ENCODE results near the gene DMD. TPM values are rescaled to one million over a fixed set of nuclear protein-coding genes. Genes with fewer than 3 reads are reported as not detected.

DMD gene
- total RNA-seq, 2 donors from 2014 or later: 19.6 to 24.9 TPM

- no peaks in the 10 kb centered on the region for H3K4me1 ChIP-seq (ENCODE audit: control insufficient read depth, insufficient read depth, low read length)
- no peaks in the 10 kb centered on the region for H3K27me3 ChIP-seq (ENCODE audit: control insufficient read depth, insufficient read depth, low read length, poor library complexity, severe bottlenecking)
- no peaks in the 10 kb centered on the region for H3K36me3 ChIP-seq (ENCODE audit: control insufficient read depth, insufficient read depth, low read length)
- H3K4me3 ChIP-seq (ENCODE audit: low read length): no peak overlapping the region
- no peaks in the 10 kb centered on the region for H3K27me3 Mint-ChIP-seq (ENCODE audit: insufficient read depth)
- H3K27ac Mint-ChIP-seq: no peak overlapping the region
- H3K9me3 Mint-ChIP-seq: peaks cover 46% of the 10 kb centered on the region
- H3K9ac ChIP-seq (ENCODE audit: extremely low read depth, low read length, poor library complexity, severe bottlenecking): no peak overlapping the region
- no peak for DNase-seq
- TF ChIP-seq CTCF (conservative IDR thresholded peaks at IDR 0.05): no peak
- H3K4me1 Mint-ChIP-seq: no peaks in the 10 kb centered on the region
- no peaks in the 10 kb centered on the region for H3K36me3 Mint-ChIP-seq (ENCODE audit: low read depth)
- H3K9me3 ChIP-seq (ENCODE audit: control insufficient read depth, low read length): no peaks in the 10 kb centered on the region
- no peak overlapping the region for H3K27ac ChIP-seq (ENCODE audit: low read depth, low read length)
- WGBS, 2 experiments (ENCODE audit: insufficient coverage in 1 of 2, insufficient read length in 1 of 2): 90% methylated on average over 3 of the region's 4 CpGs; no CpG with 5 or more reads in 1 of the 2 experiments
- H3K4me3 Mint-ChIP-seq: no peak overlapping the region
Observed at GRCh38 chrX:31464306-31464915, 1746.9 kb downstream of the DMD start.

GRCh38 chrX:31461266-31461665 is 1750.1 kb downstream of the DMD start:
- no peaks in the 10 kb centered on the region for H3K9me3 ChIP-seq (ENCODE audit: control insufficient read depth, low read length)
- no peak overlapping the region for H3K27ac Mint-ChIP-seq
- H3K4me1 ChIP-seq (ENCODE audit: control insufficient read depth, insufficient read depth, low read length): no peaks in the 10 kb centered on the region
- H3K4me3 Mint-ChIP-seq: no peak overlapping the region
- H3K27me3 ChIP-seq (ENCODE audit: control insufficient read depth, insufficient read depth, low read length, poor library complexity, severe bottlenecking): no peaks in the 10 kb centered on the region
- no peaks in the 10 kb centered on the region for H3K36me3 ChIP-seq (ENCODE audit: control insufficient read depth, insufficient read depth, low read length)
- no peaks in the 10 kb centered on the region for H3K4me1 Mint-ChIP-seq
- H3K9me3 Mint-ChIP-seq: peaks cover 27% of the 10 kb centered on the region
- TF ChIP-seq CTCF (conservative IDR thresholded peaks at IDR 0.05): no peak
- no peak overlapping the region for H3K4me3 ChIP-seq (ENCODE audit: low read length)
- no peaks in the 10 kb centered on the region for H3K36me3 Mint-ChIP-seq (ENCODE audit: low read depth)
- H3K27me3 Mint-ChIP-seq (ENCODE audit: insufficient read depth): no peaks in the 10 kb centered on the region
- no peak overlapping the region for H3K27ac ChIP-seq (ENCODE audit: low read depth, low read length)
- no peak for DNase-seq
- no peak overlapping the region for H3K9ac ChIP-seq (ENCODE audit: extremely low read depth, low read length, poor library complexity, severe bottlenecking)

GRCh38 chrX:31459361-31459760 is 1752.0 kb downstream of the DMD start:
- H3K36me3 ChIP-seq (ENCODE audit: control insufficient read depth, insufficient read depth, low read length): no peaks in the 10 kb centered on the region
- no peak overlapping the region for H3K9ac ChIP-seq (ENCODE audit: extremely low read depth, low read length, poor library complexity, severe bottlenecking)

More at GRCh38 chrX:31459361-31459760, 1752.0 kb downstream of the DMD start:
- no peaks in the 10 kb centered on the region for H3K4me1 ChIP-seq (ENCODE audit: control insufficient read depth, insufficient read depth, low read length)
- no peaks in the 10 kb centered on the region for H3K27me3 Mint-ChIP-seq (ENCODE audit: insufficient read depth)
- no peaks in the 10 kb centered on the region for H3K4me1 Mint-ChIP-seq
- H3K9me3 Mint-ChIP-seq: peaks cover 25% of the 10 kb centered on the region
- 87% methylated on average over 3 of the region's 5 CpGs; no CpG with 5 or more reads in 1 of the 2 experiments for WGBS, 2 experiments (ENCODE audit: insufficient coverage in 1 of 2, insufficient read length in 1 of 2)
- no peak overlapping the region for H3K4me3 ChIP-seq (ENCODE audit: low read length)
- no peaks in the 10 kb centered on the region for H3K27me3 ChIP-seq (ENCODE audit: control insufficient read depth, insufficient read depth, low read length, poor library complexity, severe bottlenecking)
- no peak overlapping the region for H3K4me3 Mint-ChIP-seq
- no peak for DNase-seq
- no peaks in the 10 kb centered on the region for H3K36me3 Mint-ChIP-seq (ENCODE audit: low read depth)
- H3K27ac Mint-ChIP-seq: no peak overlapping the region
- H3K27ac ChIP-seq (ENCODE audit: low read depth, low read length): no peak overlapping the region
- no peaks in the 10 kb centered on the region for H3K9me3 ChIP-seq (ENCODE audit: control insufficient read depth, low read length)
- TF ChIP-seq CTCF (conservative IDR thresholded peaks at IDR 0.05): no peak
